ENCODE data around the gene SLC22A16. TPM values are rescaled to one million over a fixed set of nuclear protein-coding genes. Genes with fewer than 3 reads are reported as not detected.

SLC22A16 gene
- total RNA-seq, 3 donors from 2014 or later (not counting 1 experiment from before 2014, with no cell fraction given): not detected

DNA sequence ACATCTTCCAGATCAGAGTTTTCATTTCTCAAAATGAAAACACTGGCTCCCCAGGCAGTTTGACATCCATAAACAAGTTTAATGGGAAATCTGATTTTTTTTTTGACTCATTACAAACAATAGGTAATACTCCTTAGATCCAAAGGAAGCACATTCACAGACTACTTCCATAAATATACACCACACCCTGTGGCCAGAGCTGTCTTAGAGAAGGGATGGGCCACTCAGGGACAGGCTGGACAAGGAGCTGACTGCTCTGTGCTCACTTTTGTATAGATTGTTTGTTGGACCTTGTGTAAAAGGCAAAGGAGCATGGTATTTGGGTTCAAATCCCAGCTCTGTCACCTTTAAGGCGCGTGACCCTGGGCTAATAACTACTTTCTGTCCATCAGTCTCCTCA is 48.3 kb downstream of the SLC22A16 start:
- no peaks in the 10 kb centered on the region for H3K9me3 Mint-ChIP-seq
- no peak for ATAC-seq

DNA sequence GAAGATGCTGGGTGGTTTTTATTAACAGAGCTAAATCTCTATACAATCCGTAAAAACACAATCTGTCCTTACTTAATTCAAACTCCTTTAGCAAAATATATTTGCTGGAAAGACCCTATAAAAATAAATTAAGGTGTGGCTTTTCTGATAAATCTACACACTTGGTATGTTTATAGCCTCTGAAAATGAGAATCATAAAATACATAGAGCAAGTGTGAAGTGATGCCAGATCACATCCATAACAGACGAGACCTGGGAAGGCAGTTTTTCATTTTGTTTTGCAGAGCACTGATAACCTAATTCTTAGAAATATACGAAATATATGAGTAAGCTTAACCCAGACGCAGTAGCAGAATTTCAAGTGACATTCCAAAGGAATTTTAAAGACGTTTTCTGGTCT is 50.6 kb downstream of the SLC22A16 start:
- intact Hi-C loops (cut with micrococcal nuclease): no loop called here
- no peak overlapping the region for H3K27ac Mint-ChIP-seq
- H3K4me3 ChIP-seq (ENCODE audit: low read length): no peak overlapping the region
- H3K4me3 Mint-ChIP-seq: no peak overlapping the region
- no peaks in the 10 kb centered on the region for H3K36me3 ChIP-seq (ENCODE audit: control insufficient read depth, insufficient read depth, low read length)
- H3K36me3 Mint-ChIP-seq: peaks cover 13% of the 10 kb centered on the region
- H3K27me3 ChIP-seq (ENCODE audit: control insufficient read depth, insufficient read depth, low read length): no peaks in the 10 kb centered on the region
- H3K4me1 ChIP-seq (ENCODE audit: control insufficient read depth, insufficient read depth, low read length): peaks cover 10% of the 10 kb centered on the region
- peaks cover 4% of the 10 kb centered on the region in 2 donors for H3K9me3 Mint-ChIP-seq
- peaks cover 10 to 13% of the 10 kb centered on the region in 2 donors for H3K4me1 Mint-ChIP-seq
- TF ChIP-seq, protein P1, sequence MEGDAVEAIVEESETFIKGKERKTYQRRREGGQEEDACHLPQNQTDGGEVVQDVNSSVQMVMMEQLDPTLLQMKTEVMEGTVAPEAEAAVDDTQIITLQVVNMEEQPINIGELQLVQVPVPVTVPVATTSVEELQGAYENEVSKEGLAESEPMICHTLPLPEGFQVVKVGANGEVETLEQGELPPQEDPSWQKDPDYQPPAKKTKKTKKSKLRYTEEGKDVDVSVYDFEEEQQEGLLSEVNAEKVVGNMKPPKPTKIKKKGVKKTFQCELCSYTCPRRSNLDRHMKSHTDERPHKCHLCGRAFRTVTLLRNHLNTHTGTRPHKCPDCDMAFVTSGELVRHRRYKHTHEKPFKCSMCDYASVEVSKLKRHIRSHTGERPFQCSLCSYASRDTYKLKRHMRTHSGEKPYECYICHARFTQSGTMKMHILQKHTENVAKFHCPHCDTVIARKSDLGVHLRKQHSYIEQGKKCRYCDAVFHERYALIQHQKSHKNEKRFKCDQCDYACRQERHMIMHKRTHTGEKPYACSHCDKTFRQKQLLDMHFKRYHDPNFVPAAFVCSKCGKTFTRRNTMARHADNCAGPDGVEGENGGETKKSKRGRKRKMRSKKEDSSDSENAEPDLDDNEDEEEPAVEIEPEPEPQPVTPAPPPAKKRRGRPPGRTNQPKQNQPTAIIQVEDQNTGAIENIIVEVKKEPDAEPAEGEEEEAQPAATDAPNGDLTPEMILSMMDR (IDR thresholded peaks at IDR 0.05): no peak
- H3K9me3 ChIP-seq (ENCODE audit: control insufficient read depth, insufficient read depth, low read length): peaks cover 3% of the 10 kb centered on the region
- WGBS (ENCODE audit: insufficient coverage): 87% methylated on average over 4 of the region's 5 CpGs
- H3K27me3 Mint-ChIP-seq (ENCODE audit: low read depth in 2 of 2): peaks cover 33 to 56% of the 10 kb centered on the region in 2 donors
- ATAC-seq (no peak), DNase-seq (no peak)
- no peak overlapping the region for H3K27ac ChIP-seq (ENCODE audit: low read length)

More for the DNA sequence above, 48.3 kb downstream of the SLC22A16 start:
- DNase-seq: no peak
- H3K27ac ChIP-seq (ENCODE audit: low read length): no peak overlapping the region
- no CpG with 5 or more reads among the region's 2 CpGs for WGBS (ENCODE audit: insufficient coverage)
- H3K4me3 Mint-ChIP-seq: no peak overlapping the region
- H3K4me1 ChIP-seq (ENCODE audit: control insufficient read depth, insufficient read depth, low read length): no peaks in the 10 kb centered on the region
- intact Hi-C loops (cut with micrococcal nuclease): no loop called here
- no peaks in the 10 kb centered on the region for H3K4me1 Mint-ChIP-seq
- peaks cover 20 to 37% of the 10 kb centered on the region in 2 donors for H3K27me3 Mint-ChIP-seq (ENCODE audit: low read depth in 2 of 2)
- no peak overlapping the region for H3K4me3 ChIP-seq (ENCODE audit: low read length)
- TF ChIP-seq, protein P1 (IDR thresholded peaks at IDR 0.05): no peak
- no peak overlapping the region for H3K27ac Mint-ChIP-seq
- H3K27me3 ChIP-seq (ENCODE audit: control insufficient read depth, insufficient read depth, low read length): no peaks in the 10 kb centered on the region
- no peaks in the 10 kb centered on the region for H3K36me3 Mint-ChIP-seq
- H3K36me3 ChIP-seq (ENCODE audit: control insufficient read depth, insufficient read depth, low read length): no peaks in the 10 kb centered on the region
- no peaks in the 10 kb centered on the region for H3K9me3 ChIP-seq (ENCODE audit: control insufficient read depth, insufficient read depth, low read length)

DNA sequence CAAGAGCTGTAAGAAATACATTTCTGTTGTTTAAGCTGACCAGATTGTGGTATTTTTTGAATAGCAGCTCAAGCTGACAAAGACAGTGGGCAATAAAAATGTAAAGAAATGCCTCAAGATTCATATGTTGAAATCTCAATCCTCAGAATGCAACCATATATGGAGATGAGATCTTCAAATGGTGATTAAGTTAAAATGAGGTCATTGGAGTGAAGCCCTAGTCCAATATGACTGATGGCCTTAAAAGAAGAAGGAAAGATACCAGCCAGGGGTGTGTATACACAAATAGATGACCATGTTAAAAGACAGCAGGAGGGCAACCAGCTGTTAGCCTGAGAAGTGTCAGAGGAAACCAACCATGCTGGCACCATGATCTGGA is 54.0 kb downstream of the SLC22A16 start:
- no peaks in the 10 kb centered on the region for H3K27me3 ChIP-seq (ENCODE audit: control insufficient read depth, insufficient read depth, low read length)
- H3K27ac Mint-ChIP-seq: no peak overlapping the region
- TF ChIP-seq, protein P1 (IDR thresholded peaks at IDR 0.05): no peak

DNA sequence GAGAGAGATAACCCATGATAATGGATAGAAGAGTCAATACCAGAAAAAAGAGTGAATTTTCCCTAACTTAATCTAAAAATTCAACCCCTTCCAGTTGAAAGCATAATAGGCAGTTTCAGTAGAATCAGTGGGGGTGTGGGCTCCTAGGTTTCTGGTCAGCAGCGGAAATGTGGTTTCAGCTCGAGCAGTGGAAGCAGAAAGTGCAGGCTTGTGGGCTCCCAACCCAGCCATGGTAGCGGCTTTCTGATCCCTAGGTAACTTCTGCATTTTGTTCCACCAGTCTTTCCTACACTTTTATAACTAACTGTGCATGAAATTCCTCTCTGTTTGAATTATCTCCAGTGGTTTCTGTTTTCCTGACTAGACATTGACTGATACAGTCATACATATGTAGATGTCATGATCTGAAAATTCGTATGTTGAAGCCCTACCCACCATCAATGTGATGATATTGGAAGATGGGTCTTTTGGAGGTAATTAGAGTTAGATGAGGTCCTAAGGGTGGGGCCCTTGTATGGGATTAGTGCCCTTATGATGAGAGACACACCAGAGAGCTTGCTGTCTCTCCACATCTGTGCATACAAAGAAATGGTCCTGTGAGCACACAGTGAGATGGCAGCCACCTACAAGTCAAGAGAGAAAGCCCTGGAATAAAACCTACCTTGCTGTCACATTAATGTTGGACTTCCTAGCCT is 54.5 kb downstream of the SLC22A16 start:
- peaks cover 35 to 78% of the 10 kb centered on the region in 2 donors for H3K27me3 Mint-ChIP-seq (ENCODE audit: low read depth in 2 of 2)
- peak overlapping the region; percentile 25 for H3K4me3 Mint-ChIP-seq
- peaks cover 10% of the 10 kb centered on the region for H3K4me1 ChIP-seq (ENCODE audit: control insufficient read depth, insufficient read depth, low read length)
- H3K9me3 ChIP-seq (ENCODE audit: control insufficient read depth, insufficient read depth, low read length): peaks cover 3% of the 10 kb centered on the region
- H3K27ac ChIP-seq (ENCODE audit: low read length): no peak overlapping the region
- DNase-seq: no peak
- H3K4me1 Mint-ChIP-seq: peaks cover 10 to 13% of the 10 kb centered on the region in 2 donors
- no peaks in the 10 kb centered on the region for H3K27me3 ChIP-seq (ENCODE audit: control insufficient read depth, insufficient read depth, low read length)
- peaks cover 13% of the 10 kb centered on the region for H3K36me3 Mint-ChIP-seq
- peaks cover 4% of the 10 kb centered on the region in 2 donors for H3K9me3 Mint-ChIP-seq
- no peak overlapping the region for H3K4me3 ChIP-seq (ENCODE audit: low read length)
- intact Hi-C loops (cut with micrococcal nuclease): no loop called here
- peak in 1 of 3 donors; percentile 61 for ATAC-seq
- TF ChIP-seq, protein P1 (IDR thresholded peaks at IDR 0.05): no peak
- no peaks in the 10 kb centered on the region for H3K36me3 ChIP-seq (ENCODE audit: control insufficient read depth, insufficient read depth, low read length)
- no peak overlapping the region for H3K27ac Mint-ChIP-seq
- 2% methylated on average over 4 of the region's 4 CpGs for WGBS (ENCODE audit: insufficient coverage)

More for the DNA sequence above, 54.0 kb downstream of the SLC22A16 start:
- Histone ChIP-seq H3K4me1 (ENCODE audit: control insufficient read depth, insufficient read depth, low read length) (peaks cover 10% of the 10 kb centered on the region), H3K36me3 (ENCODE audit: control insufficient read depth, insufficient read depth, low read length) (no peaks in the 10 kb centered on the region), H3K9me3 (ENCODE audit: control insufficient read depth, insufficient read depth, low read length) (peaks cover 3% of the 10 kb centered on the region), H3K27ac (ENCODE audit: low read length) (no peak overlapping the region), H3K4me3 (ENCODE audit: low read length) (no peak overlapping the region)
- ATAC-seq: no peak
- Mint-ChIP-seq H3K4me1 (peaks cover 10 to 13% of the 10 kb centered on the region in 2 donors), H3K36me3 (peaks cover 13% of the 10 kb centered on the region), H3K27me3 (ENCODE audit: low read depth in 2 of 2) (peaks cover 35 to 78% of the 10 kb centered on the region in 2 donors), H3K9me3 (peaks cover 4% of the 10 kb centered on the region in 2 donors), H3K4me3 (no peak overlapping the region)
- intact Hi-C loops (cut with micrococcal nuclease): no loop called here
- no peak for DNase-seq

Measured in natural killer cell (primary cell).